HepG2 (cell line): Measurements from ENCODE around the gene TIAM2. TPM values are rescaled to one million over a fixed set of nuclear protein-coding genes. Genes with fewer than 3 reads are reported as not detected.

Experiments used
- ATAC-seq: fragments of 200-7000 bp; cut with Tn5 transposase; 3 replicates; pipeline ENCODE4 v1.9.1; 2020; ENCODE audit warnings: mild to moderate bottlenecking, moderate library complexity
- BruUV-seq: library from RNA; stranded (reverse); fragments of 400-500 nt; replicated peaks from 2 replicates; lab custom pipeline; 2021; lab: Mats Ljungman, UMichigan
- CTCF ChIA-PET: fragments of 300-600 bp; formaldehyde crosslinking; extraction: SDS; loops from one replicate; lab custom pipeline; 2021; ENCODE audit warnings: low total read pairs, inconsistent platforms, low intra/inter-chr PET ratio; lab: Yijun Ruan, JAX
- POLR2A ChIA-PET: fragments of 350-600 bp; sonication (Branson Sonifier 250); formaldehyde crosslinking; loops from one replicate; lab custom pipeline; 2020; ENCODE audit warnings: antibody characterized with exemption, inconsistent platforms; lab: Yijun Ruan, JAX
- DNase-seq: peaks from one replicate; pipeline ENCODE4 v3.0.0-alpha.2; 2015; ENCODE audit warnings: low spot score
- FAIRE-seq: peaks from 3 replicates; lab custom pipeline; 2011; peaks lifted over from hg19 to GRCh38; lab: Jason Lieb, UNC
- H2AFZ ChIP-seq: one replicate; pipeline ENCODE4 v1.6.1; 2011; ENCODE audit warnings: low read length, inconsistent platforms
- H3K27ac ChIP-seq: fragments of 300-600 bp; 3 replicates; pipeline ENCODE4 v1.8.0; 2011; ENCODE audit warnings: mixed run types, mild to moderate bottlenecking, mixed read lengths, low read length, inconsistent platforms; ENCODE audit not compliant: insufficient read depth; ENCODE audit errors: extremely low read length
- H3K27me3 ChIP-seq, 2 experiments: fragments of 200-600 bp in 1 of 2; 2 replicates in 1 of 2; 3 replicates in 1 of 2; pipeline versions ENCODE4 v1.6.0 to v1.8.0; 2011; ENCODE audit warnings: low read length in 2 of 2, mild to moderate bottlenecking in 2 of 2, moderate library complexity in 2 of 2, inconsistent platforms in 1 of 2; ENCODE audit not compliant: insufficient read depth in 2 of 2, control insufficient read depth in 1 of 2
- H3K36me3 ChIP-seq, 2 experiments: fragments of 200-600 bp in 1 of 2; replicated peaks in 1 of 2; 2 replicates in 1 of 2; 3 replicates in 1 of 2; pipeline versions ENCODE4 v1.5.1 to v1.8.0; 2011; ENCODE audit warnings: low read length in 2 of 2, inconsistent platforms in 1 of 2; ENCODE audit not compliant: insufficient read depth in 2 of 2, control insufficient read depth in 1 of 2
- H3K4me1 ChIP-seq: 2 replicates; pipeline ENCODE4 v1.5.1; 2012; ENCODE audit warnings: low read length, inconsistent platforms; ENCODE audit not compliant: insufficient read depth
- H3K4me2 ChIP-seq: 2 replicates; pipeline ENCODE4 v1.6.0; 2011; ENCODE audit warnings: low read depth, low read length, inconsistent platforms
- H3K4me3 ChIP-seq, 3 experiments: fragments of 200-600 bp in 1 of 3; sonication (generic), shearing (Covaris generic) in 1 of 3; replicated peaks in 1 of 3; 2 replicates each; pipeline ENCODE4 v1.5.1; 2011 to 2016; ENCODE audit warnings: low read length in 3 of 3, inconsistent platforms in 2 of 3, low read depth in 2 of 3, mild to moderate bottlenecking in 2 of 3, control low read depth in 1 of 3, mixed read lengths in 1 of 3; ENCODE audit not compliant: insufficient read depth in 1 of 3
- H3K79me2 ChIP-seq: one replicate; pipeline ENCODE4 v1.6.1; 2011; ENCODE audit warnings: low read length, inconsistent platforms; ENCODE audit not compliant: insufficient read depth
- H3K9ac ChIP-seq: 2 replicates; pipeline ENCODE4 v1.6.0; 2011; ENCODE audit warnings: mild to moderate bottlenecking, low read depth, low read length, inconsistent platforms; ENCODE audit not compliant: insufficient read depth
- H3K9me3 ChIP-seq: 2 replicates; pipeline ENCODE4 v1.5.1; 2012; ENCODE audit warnings: mild to moderate bottlenecking, low read length
- H4K20me1 ChIP-seq: 2 replicates; pipeline ENCODE4 v1.6.0; 2011; ENCODE audit warnings: inconsistent platforms, mild to moderate bottlenecking, low read length, moderate library complexity; ENCODE audit not compliant: insufficient read depth
- CSRNP1 ChIP-seq: sonication (generic); formaldehyde crosslinking; IDR thresholded peaks from 2 replicates; pipeline ENCODE4 v1.8.1; 2023; ENCODE audit warnings: mild to moderate bottlenecking, missing genetic modification reagents
- EED ChIP-seq: sonication (generic); formaldehyde crosslinking; IDR thresholded peaks from 2 replicates; pipeline ENCODE4 v1.5.0; 2020; ENCODE audit warnings: mild to moderate bottlenecking, missing genetic modification reagents
- HHEX ChIP-seq: IDR thresholded peaks from 2 replicates; pipeline ENCODE4 v1.6.1; 2016; ENCODE audit warnings: control low read depth
- KDM4B ChIP-seq: sonication (generic); formaldehyde crosslinking; IDR thresholded peaks from 2 replicates; pipeline ENCODE4 v1.4.0; 2020; ENCODE audit warnings: missing genetic modification reagents
- RFXANK ChIP-seq: IDR thresholded peaks from 2 replicates; pipeline ENCODE4 v1.6.1; 2016
- STAT5B ChIP-seq: sonication (generic); formaldehyde crosslinking; IDR thresholded peaks from 2 replicates; pipeline ENCODE4 v1.4.0; 2020; ENCODE audit warnings: missing genetic modification reagents
- TCF12 ChIP-seq, 2 experiments: fragments of 450-650 bp in 1 of 2; sonication (generic) in 1 of 2; formaldehyde crosslinking in 1 of 2; IDR thresholded peaks; 2 replicates each; pipeline versions ENCODE4 v1.6.1 to v1.8.0; 2017 to 2022; ENCODE audit warnings: antibody characterized with exemption in 1 of 2, mild to moderate bottlenecking in 1 of 2, missing genetic modification reagents in 1 of 2, moderate library complexity in 1 of 2
- THAP7 ChIP-seq: sonication (generic); formaldehyde crosslinking; IDR thresholded peaks from 2 replicates; pipeline ENCODE4 v1.8.1; 2023; ENCODE audit warnings: mild to moderate bottlenecking, missing genetic modification reagents
- ZNF136 ChIP-seq: sonication (generic); formaldehyde crosslinking; IDR thresholded peaks from 2 replicates; pipeline ENCODE4 v1.8.1; 2022; ENCODE audit warnings: low read depth, mild to moderate bottlenecking, moderate library complexity, missing genetic modification reagents
- ZNF138 ChIP-seq: sonication (generic); formaldehyde crosslinking; IDR thresholded peaks from 2 replicates; pipeline ENCODE4 v1.5.0; 2020; ENCODE audit warnings: mild to moderate bottlenecking, low read depth, missing genetic modification reagents
- ZNF570 ChIP-seq: sonication (generic); formaldehyde crosslinking; IDR thresholded peaks from 2 replicates; pipeline ENCODE4 v1.4.0; 2020; ENCODE audit warnings: mild to moderate bottlenecking, missing genetic modification reagents, borderline replicate concordance
- ZNF841 ChIP-seq: sonication (generic); formaldehyde crosslinking; IDR thresholded peaks from 2 replicates; pipeline ENCODE4 v1.8.1; 2023; ENCODE audit warnings: missing genetic modification reagents, borderline replicate concordance
- WGBS: methylation state at CpG from one replicate; pipeline ENCODE4 v1.1.6; 2017; ENCODE audit warnings: low lambda C conversion rate; 5-methylcytosine and 5-hydroxymethylcytosine counted together
- in situ Hi-C: cut with HindIII; loops from 2 replicates; pipeline ENCODE4 v1.10.0; 2017; ENCODE audit warnings: low pct_unique_long_range_greater_than_20kb; ENCODE audit not compliant: extremely low pct_ligation_motif_present
- intact Hi-C: fragments of 100-400 bp; cut with micrococcal nuclease; formaldehyde crosslinking; loops from one replicate; pipeline ENCODE4 v1.10.0; 2022; ENCODE audit not compliant: unreplicated experiment
- polyA plus RNA-seq, 8 experiments: library from polyadenylated mRNA; depleted of rRNA in 3 of 8; stranded (reverse) in 7 of 8; unstranded in 1 of 8; fragments of >200 nt; fragmentation: Illumina TruSeq in 4 of 8; extraction: Trizol in 4 of 8; gene quantifications; 2 replicates each; pipeline versions ENCODE4 v1.2.1 to v1.2.3, GENCODE V29; 2011 to 2016; ENCODE audit warnings: low read depth in 4 of 8, missing spikeins in 1 of 8, mixed read lengths in 1 of 8; ENCODE audit not compliant: insufficient read depth in 1 of 8
- total RNA-seq, 5 experiments: library from RNA; depleted of rRNA; stranded (reverse); fragments of >200 nt; fragmentation: Illumina TruSeq; extraction: Trizol; gene quantifications; 2 replicates each; pipeline ENCODE4 v1.2.3, GENCODE V29; 2016; ENCODE audit warnings: low read depth in 1 of 5

Gene TIAM2
- total and polyA plus RNA-seq, 2 of the 13 experiments (the other 11 are each of a cell fraction or from before 2014, with no cell fraction given): 4.1 to 4.5 TPM

- TF ChIP-seq TCF12 (IDR thresholded peaks at IDR 0.05) (no peak), TCF12 (CRISPR knock-in tag; IDR thresholded peaks at IDR 0.05) (no peak), STAT5B (CRISPR knock-in tag) (no peak), ZNF138 (no peak), ZNF136 (no peak), THAP7 (CRISPR knock-in tag) (no peak), HHEX (CRISPR knock-in tag) (no peak), KDM4B (no peak)
Observed at GRCh38 chr6:155004576-155005372, 9.7 kb downstream of the TIAM2 start (continued).

- Histone ChIP-seq H3K27me3 (no peaks in the 10 kb centered on the region), H3K79me2 (no peaks in the 10 kb centered on the region), H3K36me3 (no peaks in the 10 kb centered on the region), H3K9ac (no peak overlapping the region), H3K4me1 (peaks cover 26% of the 10 kb centered on the region), H3K4me2 (no peak overlapping the region), H3K9me3 (no peaks in the 10 kb centered on the region), H3K27ac (no peak overlapping the region), H3K4me3 (no peak overlapping the region), H2AFZ (no peak overlapping the region), H4K20me1 (no peaks in the 10 kb centered on the region)
- FAIRE-seq (no peak), ATAC-seq (no peak), DNase-seq (no peak)
- TF ChIP-seq ZNF841 (no peak), RFXANK (CRISPR knock-in tag) (no peak), EED (CRISPR knock-in tag) (no peak), ZNF570 (CRISPR knock-in tag) (no peak), CSRNP1 (CRISPR knock-in tag) (no peak)
- POLR2A ChIA-PET: no interaction called here
- CTCF ChIA-PET: no interaction called here
- 54% methylated on average over 3 of the region's 3 CpGs for WGBS
- intact Hi-C loops (no loop called here), in situ Hi-C loops (no loop called here)
- no TSS peak for BruUV-seq
Observed at GRCh38 chr6:155008625-155009024, 13.5 kb downstream of the TIAM2 start.
